ENCODE data around the gene ATP6V0A4.

DNA sequence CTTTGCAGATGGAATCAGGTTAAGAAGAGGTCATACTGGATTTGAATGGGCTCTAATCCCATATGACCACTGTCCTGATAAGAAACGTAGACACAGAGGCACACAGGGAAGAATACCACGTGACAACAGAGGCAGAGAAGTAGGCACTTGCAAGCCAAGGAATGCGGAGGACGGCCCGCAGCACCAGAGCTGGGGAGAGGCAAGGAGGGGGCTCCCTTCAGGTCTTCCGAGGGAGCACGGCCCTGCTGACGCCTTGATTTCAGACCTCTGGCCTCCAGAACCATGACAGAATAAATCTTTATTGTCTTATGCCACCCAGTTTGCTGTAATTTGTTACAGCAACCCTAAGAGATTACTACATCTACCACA, 44.9 kb downstream of the ATP6V0A4 start:
- TF ChIP-seq CTCF (IDR thresholded peaks at IDR 0.05; ENCODE audit: low read length): no peak
- TF ChIP-seq EZH2phosphoT487 (IDR thresholded peaks at IDR 0.05; ENCODE audit: low read length): no peak
